B cell (primary cell): ENCODE data around the gene GRID2.

ENCODE experiments used
- EZH2 ChIP-seq: IDR thresholded peaks from 2 replicates; pipeline ENCODE4 v1.6.1; 2012; ENCODE audit warnings: borderline replicate concordance, low read depth, mild to moderate bottlenecking, moderate library complexity, low read length; ENCODE audit not compliant: insufficient read depth, poor library complexity, severe bottlenecking
- TF ChIP-seq, protein P1 (sequence below): fragments of 200-600 bp; IDR thresholded peaks from one replicate; pipeline ENCODE4 v1.8.0; 2022; ENCODE audit warnings: antibody characterized with exemption, mild to moderate bottlenecking

GRCh38 chr4:93688978-93689377 lies 1385.2 kb downstream of the GRID2 start:
- TF ChIP-seq, protein P1, sequence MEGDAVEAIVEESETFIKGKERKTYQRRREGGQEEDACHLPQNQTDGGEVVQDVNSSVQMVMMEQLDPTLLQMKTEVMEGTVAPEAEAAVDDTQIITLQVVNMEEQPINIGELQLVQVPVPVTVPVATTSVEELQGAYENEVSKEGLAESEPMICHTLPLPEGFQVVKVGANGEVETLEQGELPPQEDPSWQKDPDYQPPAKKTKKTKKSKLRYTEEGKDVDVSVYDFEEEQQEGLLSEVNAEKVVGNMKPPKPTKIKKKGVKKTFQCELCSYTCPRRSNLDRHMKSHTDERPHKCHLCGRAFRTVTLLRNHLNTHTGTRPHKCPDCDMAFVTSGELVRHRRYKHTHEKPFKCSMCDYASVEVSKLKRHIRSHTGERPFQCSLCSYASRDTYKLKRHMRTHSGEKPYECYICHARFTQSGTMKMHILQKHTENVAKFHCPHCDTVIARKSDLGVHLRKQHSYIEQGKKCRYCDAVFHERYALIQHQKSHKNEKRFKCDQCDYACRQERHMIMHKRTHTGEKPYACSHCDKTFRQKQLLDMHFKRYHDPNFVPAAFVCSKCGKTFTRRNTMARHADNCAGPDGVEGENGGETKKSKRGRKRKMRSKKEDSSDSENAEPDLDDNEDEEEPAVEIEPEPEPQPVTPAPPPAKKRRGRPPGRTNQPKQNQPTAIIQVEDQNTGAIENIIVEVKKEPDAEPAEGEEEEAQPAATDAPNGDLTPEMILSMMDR: no peak
- TF ChIP-seq EZH2: no peak
